ENCODE data around the gene TCL1A.

DNA sequence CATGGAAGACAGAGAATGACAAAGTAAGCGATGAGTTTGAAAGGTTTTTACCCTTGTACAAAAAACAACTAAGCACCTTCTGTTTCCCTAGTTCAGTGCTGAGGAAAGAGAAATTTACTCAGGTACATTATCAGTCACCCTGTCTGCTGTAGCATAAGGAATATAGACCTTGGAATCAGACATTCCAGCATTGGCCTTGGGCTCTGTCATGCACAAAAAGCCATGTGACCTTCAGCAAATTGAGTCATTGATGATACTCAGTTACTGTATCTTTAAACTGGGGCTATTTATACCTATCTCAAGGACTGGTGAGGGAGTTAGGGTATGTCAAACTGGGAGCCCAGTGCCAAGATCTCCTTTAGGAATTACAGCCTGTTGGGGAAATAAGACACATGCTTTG, 19.3 kb upstream of the TCL1A start:
- no peak for TF ChIP-seq POLR2A (IDR thresholded peaks at IDR 0.05; ENCODE audit: low read depth, low read length)
- TF ChIP-seq TAF1 (IDR thresholded peaks at IDR 0.05; ENCODE audit: low read depth, low read length): no peak

Measured in GM12891 (cell line).